Activated naive CD4-positive, alpha-beta T cell treated with anti-CD3 and anti-CD28 coated beads, Interleukin-2, amount 10 ng/mL, durations not matched to agents 7 days and 5 days (primary cell): ENCODE measurements around the gene CEMP1.
"Not testable (repeated sequence)": the region's sequence is repeated elsewhere in the genome, so short reads cannot be mapped to it uniquely, and the experiment has no call there.

Experiments
- CTCF ChIA-PET: fragments of 350-600 bp; sonication (Branson Sonifier 250); formaldehyde crosslinking; loops from one replicate; lab custom pipeline; 2021; ENCODE audit warnings: antibody characterized with exemption; lab: Charles Lee
- DNase-seq: peaks from one replicate; pipeline ENCODE4 v3.0.0-alpha.2; 2020
- H3K27ac Mint-ChIP-seq: one replicate; pipeline ENCODE4 v1.8.0; 2021; ENCODE audit warnings: mild to moderate bottlenecking, moderate library complexity, mixed read lengths
- H3K27me3 Mint-ChIP-seq: one replicate; pipeline ENCODE4 v1.8.0; 2021; ENCODE audit warnings: mild to moderate bottlenecking, mixed read lengths
- H3K36me3 Mint-ChIP-seq: one replicate; pipeline ENCODE4 v1.8.0; 2021; ENCODE audit warnings: mixed read lengths
- H3K4me1 Mint-ChIP-seq: one replicate; pipeline ENCODE4 v1.8.0; 2021; ENCODE audit warnings: mixed read lengths
- H3K4me3 Mint-ChIP-seq: one replicate; pipeline ENCODE4 v1.8.0; 2021; ENCODE audit warnings: mild to moderate bottlenecking, moderate library complexity, mixed read lengths
- H3K9me3 Mint-ChIP-seq: one replicate; pipeline ENCODE4 v1.8.0; 2021; ENCODE audit warnings: mixed read lengths

The CEMP1 gene

DNA sequence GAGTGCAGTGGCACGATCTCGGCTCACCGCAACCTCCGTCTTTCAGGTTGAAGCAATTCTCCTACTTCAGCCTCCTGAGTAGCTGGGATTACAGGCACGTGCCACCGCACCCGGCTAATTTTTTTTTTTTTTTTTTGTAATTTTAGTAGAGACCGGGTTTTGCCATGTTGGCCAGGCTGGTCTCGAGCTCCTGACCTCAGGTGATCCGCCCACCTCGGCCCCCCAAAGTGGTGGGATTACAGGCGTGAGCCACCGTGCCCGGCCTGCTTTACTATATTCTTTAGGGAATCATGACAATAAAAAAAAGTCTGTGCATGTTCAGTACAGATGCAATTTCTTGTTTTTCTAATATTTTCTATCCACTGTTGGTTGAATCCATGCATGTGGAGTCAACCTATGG, 12.6 kb upstream of the CEMP1 start:
- H3K9me3 Mint-ChIP-seq, DNase-seq, H3K27me3 Mint-ChIP-seq, CTCF ChIA-PET, H3K36me3 Mint-ChIP-seq, H3K27ac Mint-ChIP-seq, H3K4me3 Mint-ChIP-seq: not testable (repeated sequence)
- H3K4me1 Mint-ChIP-seq: peaks cover 29% of the 10 kb centered on the region

DNA sequence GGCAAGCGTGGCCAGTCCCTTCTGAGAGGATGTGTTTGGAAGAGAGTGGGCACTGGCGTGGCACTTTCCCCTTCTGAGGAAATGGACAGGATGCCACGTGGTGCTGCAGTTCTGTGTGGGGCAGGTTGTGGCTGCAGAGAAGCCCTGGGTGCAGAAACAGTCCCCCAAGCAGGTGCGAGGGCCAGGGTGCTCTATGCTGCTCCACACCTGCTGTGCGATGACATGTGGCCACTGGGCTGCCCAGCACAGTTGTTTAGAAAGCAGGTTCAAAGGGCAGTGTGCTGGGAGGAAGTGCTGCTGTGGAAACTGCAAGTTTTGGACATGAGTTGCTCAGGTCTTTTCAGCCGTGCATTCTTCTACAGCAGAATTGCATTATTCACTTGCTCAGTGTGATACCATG, 10.2 kb upstream of the CEMP1 start:
- H3K36me3 Mint-ChIP-seq, H3K27ac Mint-ChIP-seq, H3K27me3 Mint-ChIP-seq, CTCF ChIA-PET, H3K9me3 Mint-ChIP-seq, DNase-seq, H3K4me3 Mint-ChIP-seq: not testable (repeated sequence)
- H3K4me1 Mint-ChIP-seq: peaks cover 41% of the 10 kb centered on the region

DNA sequence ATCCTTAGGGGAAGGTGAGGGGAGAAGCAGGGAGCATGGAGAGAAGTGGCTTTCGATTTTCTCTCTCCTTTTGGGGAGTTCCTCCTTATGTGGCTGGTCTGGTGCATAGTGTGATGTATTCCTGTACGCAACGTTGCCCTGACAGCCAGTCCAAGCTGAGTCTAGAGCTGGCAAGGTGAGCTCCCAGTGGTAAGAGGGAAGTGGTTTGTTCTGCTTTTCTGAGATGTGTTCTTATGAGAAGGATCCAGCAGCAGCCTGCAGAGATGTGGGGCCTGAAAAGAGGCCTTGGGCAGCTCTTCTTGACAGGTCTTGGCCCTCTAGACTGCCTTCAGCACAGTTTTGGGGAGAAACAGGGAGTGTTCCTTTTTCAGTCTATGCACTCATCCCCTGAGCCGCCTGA, 9.7 kb upstream of the CEMP1 start:
- peaks cover 42% of the 10 kb centered on the region for H3K4me1 Mint-ChIP-seq
- peak overlapping the region; percentile 50 for H3K27ac Mint-ChIP-seq
- H3K36me3 Mint-ChIP-seq, CTCF ChIA-PET, H3K27me3 Mint-ChIP-seq, H3K4me3 Mint-ChIP-seq, DNase-seq, H3K9me3 Mint-ChIP-seq: not testable (repeated sequence)

DNA sequence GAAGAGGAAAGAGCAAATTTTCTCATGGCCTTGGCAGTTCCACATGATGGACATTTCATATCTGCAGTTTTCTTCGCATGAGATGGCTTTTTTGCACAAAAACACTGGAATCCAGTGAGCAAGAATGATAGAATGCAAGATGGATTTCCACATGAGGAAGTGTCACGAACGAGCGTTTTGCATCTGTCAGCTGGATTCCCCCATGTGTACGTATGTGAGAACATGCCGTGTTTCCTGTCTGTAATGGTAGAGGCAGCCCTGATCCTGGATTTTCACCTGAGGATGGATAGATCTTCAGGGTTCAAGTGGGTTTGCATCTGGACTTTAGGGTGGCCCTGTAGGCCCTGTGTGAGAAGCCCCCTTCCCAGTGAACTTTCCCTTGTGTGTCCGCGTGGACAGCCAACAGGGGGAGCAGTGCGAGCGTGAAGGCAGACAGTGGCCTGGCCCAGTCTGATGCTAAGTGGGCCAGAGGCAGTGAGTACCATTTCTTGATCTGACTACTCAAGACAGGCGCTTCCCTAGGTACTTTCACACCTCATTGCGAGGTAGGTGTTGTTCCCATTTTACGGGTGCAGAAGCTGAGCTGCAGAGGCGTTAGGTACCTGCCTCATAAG, 8.7 kb upstream of the CEMP1 start:
- Mint-ChIP-seq H3K4me1 (peaks cover 45% of the 10 kb centered on the region), H3K4me3 (peak overlapping the region; percentile 76)
- H3K27ac Mint-ChIP-seq, CTCF ChIA-PET, H3K9me3 Mint-ChIP-seq, H3K27me3 Mint-ChIP-seq, H3K36me3 Mint-ChIP-seq: not testable (repeated sequence)
- DNase-seq: peak; percentile 44

DNA sequence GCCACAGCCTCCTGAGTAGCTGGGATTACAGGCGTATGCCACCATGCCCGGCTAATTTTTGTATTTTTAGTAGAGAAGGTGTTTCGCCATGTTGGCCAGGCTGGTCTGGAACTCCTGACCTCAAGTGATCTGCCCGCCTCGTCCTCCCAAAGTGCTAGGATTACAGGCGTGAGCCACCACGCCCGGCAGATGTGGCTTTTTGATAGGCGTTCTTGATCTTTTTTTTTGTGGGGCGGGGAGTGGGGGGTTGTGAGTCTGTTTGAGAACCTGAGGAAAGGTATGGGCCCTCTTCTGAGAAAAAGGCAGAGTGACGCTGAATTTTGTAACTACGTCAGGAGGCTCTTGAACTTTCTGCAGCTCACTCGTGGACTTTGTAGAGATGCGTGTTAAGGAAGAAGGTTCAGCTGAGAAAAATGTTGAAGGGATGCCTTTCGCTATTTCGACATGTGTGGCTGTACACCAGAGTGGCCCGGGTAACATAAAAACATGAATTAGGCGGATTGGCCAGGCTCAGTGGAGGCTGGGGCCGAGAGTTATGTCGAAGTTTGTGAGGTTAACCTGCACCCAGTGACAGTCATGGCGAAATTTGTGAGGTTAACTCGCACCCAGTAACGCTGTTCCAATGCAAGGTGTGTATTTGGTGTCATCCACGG, 8.1 kb upstream of the CEMP1 start:
- H3K27me3 Mint-ChIP-seq, CTCF ChIA-PET, H3K27ac Mint-ChIP-seq, H3K36me3 Mint-ChIP-seq, DNase-seq, H3K9me3 Mint-ChIP-seq: not testable (repeated sequence)
- peak overlapping the region; percentile 76 for H3K4me3 Mint-ChIP-seq
- H3K4me1 Mint-ChIP-seq: peaks cover 49% of the 10 kb centered on the region

DNA sequence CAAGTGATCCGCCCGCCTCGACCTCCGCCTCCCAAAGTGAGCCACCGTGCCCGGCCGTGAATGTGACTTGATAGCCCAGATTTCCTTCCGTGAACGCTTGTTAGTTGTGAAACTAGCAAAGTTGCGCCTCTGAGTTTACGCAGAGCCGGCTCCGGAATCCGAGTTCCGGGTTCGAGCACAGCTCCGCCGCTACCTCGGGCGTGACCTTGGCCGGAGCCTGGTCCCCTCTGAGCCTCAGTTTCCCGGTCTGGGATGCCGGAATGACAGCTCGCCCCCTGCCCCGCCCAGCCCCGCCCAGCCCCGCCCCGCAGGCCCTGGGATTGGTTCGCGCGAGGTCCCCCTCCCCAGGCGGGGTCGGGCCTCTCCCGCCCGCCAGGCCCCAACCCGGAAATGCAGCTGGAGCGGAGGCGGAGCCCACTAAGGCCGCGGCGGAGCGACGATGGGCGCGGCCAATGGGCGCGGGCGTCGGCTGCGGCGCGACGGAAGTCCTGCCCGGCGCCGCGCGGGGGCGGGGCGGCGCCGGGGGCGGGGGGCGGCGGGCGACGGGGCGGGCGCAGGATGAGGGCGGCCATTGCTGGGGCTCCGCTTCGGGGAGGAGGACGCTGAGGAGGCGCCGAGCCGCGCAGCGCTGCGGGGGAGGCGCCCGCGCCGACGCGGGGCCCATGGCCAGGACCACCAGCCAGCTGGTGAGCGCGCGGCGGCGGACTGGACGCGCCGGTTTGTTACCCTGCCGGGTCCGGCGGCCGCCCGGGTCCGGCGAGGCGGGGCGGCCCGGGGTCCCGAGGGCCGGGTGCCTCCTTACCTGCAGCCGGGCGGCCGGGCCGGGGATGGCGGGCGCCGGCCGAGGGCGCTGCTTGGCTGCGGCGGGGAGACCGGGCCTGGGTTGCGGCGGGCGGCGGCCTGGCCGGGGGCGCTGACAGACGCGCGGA, 6.5 kb upstream of the CEMP1 start, which contains the start of gene PDPK1:
Gene PDPK1, plus strand, starts transcription at position 571 of the 929 bp plus-strand sequence. Its CDS starts 92 bp downstream, at position 663.
- no peaks in the 10 kb centered on the region for H3K27me3 Mint-ChIP-seq
- peak; percentile 95 for DNase-seq
- H3K4me1 Mint-ChIP-seq: peaks cover 60% of the 10 kb centered on the region
- H3K4me3 Mint-ChIP-seq: peak within 1 kb of the TSS; percentile 87
- no peaks in the 10 kb centered on the region for H3K9me3 Mint-ChIP-seq
- peak within 1 kb of the TSS; percentile 98 for H3K27ac Mint-ChIP-seq
- CTCF ChIA-PET: no interaction called here
- H3K36me3 Mint-ChIP-seq: peaks cover 8% of the 10 kb centered on the region

DNA sequence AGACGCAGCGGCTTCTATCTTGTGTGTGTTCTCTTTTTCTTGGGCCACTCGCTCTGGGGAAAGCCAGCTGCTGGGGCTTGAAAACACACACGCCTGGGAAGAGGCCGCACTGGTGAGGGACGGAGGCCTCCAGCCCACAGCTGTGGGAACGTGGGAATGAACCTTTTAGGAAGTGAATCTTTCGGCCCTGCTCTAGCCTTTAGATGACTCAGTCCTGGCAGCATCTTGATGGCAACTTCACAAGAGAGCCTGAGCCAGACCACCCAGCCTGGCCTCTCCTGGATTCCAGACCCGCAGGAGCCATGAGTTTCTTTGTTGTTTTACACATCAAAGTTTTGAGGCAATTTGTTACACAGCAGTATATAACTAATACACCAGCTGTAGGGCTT, 4.4 kb upstream of the CEMP1 start:
- H3K9me3 Mint-ChIP-seq: no peaks in the 10 kb centered on the region
- H3K36me3 Mint-ChIP-seq: peaks cover 8% of the 10 kb centered on the region
- DNase-seq: no peak
- peak overlapping the region; percentile 18 for H3K4me3 Mint-ChIP-seq
- H3K27ac Mint-ChIP-seq: no peak overlapping the region
- no peaks in the 10 kb centered on the region for H3K27me3 Mint-ChIP-seq
- H3K4me1 Mint-ChIP-seq: peaks cover 65% of the 10 kb centered on the region
- CTCF ChIA-PET: no interaction called here

DNA sequence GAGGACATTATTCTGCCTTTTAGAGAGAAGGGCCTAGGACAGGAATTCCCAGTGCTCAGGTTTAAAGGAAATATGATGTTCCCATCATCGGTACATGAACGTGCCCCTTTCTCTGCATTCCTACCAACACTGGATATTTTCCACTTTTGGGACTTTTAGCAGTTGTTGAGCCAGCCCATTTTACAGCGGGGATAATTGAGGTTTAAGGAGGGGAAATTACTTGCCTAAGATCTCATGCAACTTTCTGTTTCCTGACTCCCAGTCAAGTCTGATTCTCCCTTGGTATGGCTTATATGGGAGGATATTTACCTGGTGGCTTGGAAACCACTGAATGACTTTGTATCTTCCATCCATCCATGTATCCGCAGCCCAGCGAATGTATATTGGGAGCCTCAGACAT, 3.1 kb upstream of the CEMP1 start:
- peaks cover 52% of the 10 kb centered on the region for H3K4me1 Mint-ChIP-seq
- H3K27me3 Mint-ChIP-seq, H3K4me3 Mint-ChIP-seq, H3K9me3 Mint-ChIP-seq, CTCF ChIA-PET, DNase-seq, H3K36me3 Mint-ChIP-seq: not testable (repeated sequence)
- H3K27ac Mint-ChIP-seq: peak overlapping the region; percentile 99

DNA sequence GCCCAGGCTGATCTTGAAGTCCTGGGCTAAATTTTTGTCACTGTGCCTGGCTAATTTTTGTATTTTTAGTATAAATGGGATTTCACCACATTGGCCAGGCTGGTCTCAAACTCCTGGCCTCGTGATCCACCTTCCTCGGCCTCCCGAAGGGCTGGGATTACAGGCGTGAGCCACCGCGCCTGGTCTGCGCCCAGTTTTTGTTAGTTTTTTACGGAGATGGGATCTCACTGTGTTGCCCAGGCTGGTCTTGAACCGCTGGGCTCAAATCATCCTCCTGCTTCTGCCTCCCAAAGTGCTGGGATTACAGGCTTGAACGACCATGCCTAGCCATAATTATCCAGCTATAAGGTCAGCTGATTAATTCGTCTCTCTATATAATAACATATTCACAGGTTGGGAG, 2.7 kb upstream of the CEMP1 start:
- CTCF ChIA-PET: no interaction called here
- DNase-seq: no peak
- Mint-ChIP-seq H3K4me3 (peak overlapping the region; percentile 61), H3K4me1 (peaks cover 48% of the 10 kb centered on the region), H3K9me3 (no peaks in the 10 kb centered on the region), H3K27me3 (no peaks in the 10 kb centered on the region), H3K36me3 (peaks cover 3% of the 10 kb centered on the region), H3K27ac (peak overlapping the region; percentile 99)

DNA sequence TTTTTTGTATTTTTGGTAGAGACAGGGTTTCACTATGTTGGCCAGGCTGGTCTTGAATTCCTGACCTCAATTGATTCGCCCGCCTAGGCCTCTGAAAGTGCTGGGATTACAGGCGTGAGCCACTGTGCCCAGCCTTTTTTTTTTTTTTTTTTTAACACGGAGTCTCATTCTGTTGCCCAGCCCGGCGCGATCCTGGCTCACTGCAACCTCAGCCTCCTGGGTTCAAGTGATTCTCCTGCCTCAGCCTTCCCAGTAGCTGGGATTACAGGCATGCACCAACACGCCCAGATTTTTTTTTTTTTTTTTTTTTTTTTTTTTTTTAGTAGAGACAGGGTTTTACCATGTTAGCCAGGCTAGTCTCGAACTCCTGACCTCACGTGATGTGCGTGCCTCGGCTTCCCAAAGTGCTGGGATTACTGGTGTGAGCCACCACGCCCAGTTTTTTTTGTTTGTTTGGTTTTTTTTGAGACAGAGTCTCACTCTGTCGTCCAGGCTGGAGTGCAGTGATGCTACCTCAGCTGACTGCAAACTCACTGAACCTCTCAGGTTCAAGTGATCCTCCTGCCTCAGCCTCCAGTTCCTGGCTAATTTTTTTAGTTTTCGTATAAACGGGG, 2.0 kb upstream of the CEMP1 start:
- H3K27me3 Mint-ChIP-seq, H3K36me3 Mint-ChIP-seq, DNase-seq, H3K9me3 Mint-ChIP-seq: not testable (repeated sequence)
- CTCF ChIA-PET: interaction anchor here (2.0 kb wide), 1 partner anchor 13 kb away, joined by 7 read pairs; the partner anchor contains the start of gene AMDHD2
- Mint-ChIP-seq H3K4me1 (peaks cover 44% of the 10 kb centered on the region), H3K27ac (peak overlapping the region; percentile 99), H3K4me3 (peak overlapping the region; percentile 97)

DNA sequence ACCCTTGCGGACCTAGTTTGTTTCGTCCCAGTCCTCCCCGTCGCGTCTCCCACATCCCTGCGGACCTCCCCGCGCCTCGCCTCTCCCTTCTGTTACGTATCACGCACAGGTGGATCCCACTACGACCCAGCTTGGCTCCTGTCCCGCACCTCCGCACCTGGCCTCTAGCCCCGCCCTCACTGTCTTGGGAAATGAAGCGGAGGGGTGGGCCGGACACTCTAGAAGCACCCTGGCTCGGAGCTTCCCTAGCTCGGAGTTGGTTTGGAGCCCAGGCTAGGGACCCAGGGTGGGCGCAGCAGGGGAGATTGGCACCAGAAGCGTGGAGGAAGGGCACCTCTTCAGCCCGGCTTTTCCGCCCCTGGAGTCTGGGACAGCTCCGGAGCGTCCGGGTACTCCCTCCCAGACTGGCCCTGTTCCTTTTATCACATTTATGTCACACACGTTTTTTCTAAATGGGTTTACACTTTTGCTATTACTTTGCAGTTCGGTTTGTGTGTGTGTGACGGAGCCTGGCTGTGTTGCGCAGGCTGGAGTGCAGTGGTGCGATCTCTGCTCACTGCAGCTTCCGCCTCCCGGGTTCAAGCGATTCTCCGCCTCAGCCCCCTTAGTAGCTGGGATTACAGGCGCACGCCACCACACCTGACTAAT, 1.4 kb upstream of the CEMP1 start:
- Mint-ChIP-seq H3K4me1 (peaks cover 44% of the 10 kb centered on the region), H3K27me3 (no peaks in the 10 kb centered on the region), H3K36me3 (peaks cover 1% of the 10 kb centered on the region), H3K4me3 (peak overlapping the region; percentile 97), H3K27ac (peak overlapping the region; percentile 99), H3K9me3 (no peaks in the 10 kb centered on the region)
- DNase-seq: peak; percentile 77
- CTCF ChIA-PET: interaction anchor here (2.0 kb wide), 1 partner anchor 12 kb away, joined by 7 read pairs; the partner anchor contains the start of gene AMDHD2

DNA sequence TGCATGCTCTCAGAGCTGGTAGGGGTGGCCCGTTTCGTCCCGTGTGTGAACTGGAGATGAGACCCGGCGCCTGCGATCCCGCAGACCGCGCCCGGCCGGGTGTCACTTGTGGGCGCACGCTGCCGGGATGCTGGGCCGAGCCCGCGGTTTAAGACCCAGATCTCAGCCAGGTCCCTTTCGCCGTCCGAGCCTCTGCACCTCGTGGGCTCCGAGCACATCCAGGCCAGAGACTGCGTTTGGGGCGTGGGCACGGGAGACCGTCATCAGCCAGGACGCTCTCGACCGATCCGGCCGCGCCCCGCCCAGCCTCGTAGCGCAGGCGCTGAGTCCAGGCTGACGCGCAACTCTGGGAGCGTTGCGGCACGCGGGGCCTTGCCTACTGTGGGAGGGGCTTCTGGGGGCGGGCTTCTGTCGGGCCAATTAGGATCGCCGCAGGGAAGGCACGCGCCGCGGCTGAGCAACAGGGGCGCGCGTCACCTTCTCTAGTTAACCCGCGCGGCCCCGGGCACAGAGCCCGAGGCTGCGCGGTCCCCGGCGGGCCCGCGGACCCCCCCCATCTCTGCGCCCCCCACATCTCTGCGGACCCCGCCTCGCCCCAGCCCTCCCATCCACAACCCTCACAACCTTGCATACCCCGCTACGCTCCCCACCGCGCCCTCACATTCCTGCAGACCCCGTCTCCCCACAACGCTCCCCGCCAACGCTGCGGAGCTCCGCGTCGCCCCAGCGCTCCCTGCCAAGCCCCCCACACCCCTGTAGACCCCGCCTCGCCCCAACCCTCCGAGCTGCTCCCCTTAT, 687 bp upstream of the CEMP1 start:
- Mint-ChIP-seq H3K27ac (peak overlapping the region; percentile 99), H3K27me3 (no peaks in the 10 kb centered on the region), H3K9me3 (no peaks in the 10 kb centered on the region), H3K4me1 (peaks cover 39% of the 10 kb centered on the region), H3K36me3 (peaks cover 1% of the 10 kb centered on the region), H3K4me3 (peak overlapping the region; percentile 97)
- peak; percentile 99 for DNase-seq
- CTCF ChIA-PET: interaction anchor here (2.0 kb wide), 1 partner anchor 11 kb away, joined by 7 read pairs; the partner anchor contains the start of gene AMDHD2
